Smooth muscle cell (in vitro differentiated cells): ENCODE measurements around the gene CXorf49B. TPM values are rescaled to one million over a fixed set of nuclear protein-coding genes. Genes with fewer than 3 reads are reported as not detected.

Experiments used
- DNase-seq: peaks from one replicate; lab custom pipeline; 2025; ENCODE audit not compliant: unreplicated experiment; lab: John Stamatoyannopoulos, UW
- H2AFZ ChIP-seq: fragments of 200-600 bp; sonication (generic); 2 replicates; pipeline ENCODE4 v1.6.0; 2016; ENCODE audit warnings: antibody characterized with exemption, low read depth, mild to moderate bottlenecking
- H3F3A ChIP-seq: fragments of 200-600 bp; sonication (generic); 2 replicates; pipeline ENCODE4 v1.6.0; 2017; ENCODE audit warnings: antibody characterized with exemption, low read depth
- H3K27ac ChIP-seq: fragments of 200-600 bp; sonication (generic); 2 replicates; pipeline ENCODE4 v1.5.1; 2016; ENCODE audit warnings: low read depth, mild to moderate bottlenecking
- H3K27me3 ChIP-seq: fragments of 200-600 bp; sonication (generic); 2 replicates; pipeline ENCODE4 v1.6.1; 2016; ENCODE audit warnings: low read depth, mild to moderate bottlenecking
- H3K36me3 ChIP-seq: fragments of 200-600 bp; sonication (generic); 2 replicates; pipeline ENCODE4 v1.5.1; 2016; ENCODE audit warnings: low read depth
- H3K4me1 ChIP-seq: fragments of 200-600 bp; sonication (generic); 2 replicates; pipeline ENCODE4 v1.5.1; 2016; ENCODE audit warnings: low read depth
- H3K4me2 ChIP-seq: fragments of 200-600 bp; sonication (generic); 2 replicates; pipeline ENCODE4 v1.6.0; 2016; ENCODE audit warnings: mild to moderate bottlenecking
- H3K4me3 ChIP-seq: fragments of 200-600 bp; sonication (generic); 2 replicates; pipeline ENCODE4 v1.5.1; 2016; ENCODE audit warnings: mild to moderate bottlenecking
- H3K79me2 ChIP-seq: fragments of 200-600 bp; sonication (generic); 2 replicates; pipeline ENCODE4 v1.6.0; 2016; ENCODE audit warnings: low read depth, mild to moderate bottlenecking
- H3K9ac ChIP-seq: fragments of 200-600 bp; sonication (generic); 2 replicates; pipeline ENCODE4 v1.6.0; 2016; ENCODE audit warnings: low read depth
- H3K9me3 ChIP-seq: fragments of 200-600 bp; sonication (generic); replicated peaks from 2 replicates; pipeline ENCODE4 v1.5.1; 2016; ENCODE audit warnings: low read depth
- H4K20me1 ChIP-seq: fragments of 200-600 bp; sonication (generic); 2 replicates; pipeline ENCODE4 v1.6.0; 2016; ENCODE audit warnings: low read depth
- CTCF ChIP-seq: fragments of 200-600 bp; sonication (generic); IDR thresholded peaks from 2 replicates; pipeline ENCODE4 v1.5.1; 2017; ENCODE audit warnings: borderline replicate concordance, mild to moderate bottlenecking, antibody characterized with exemption; ENCODE audit not compliant: insufficient read depth, poor library complexity, severe bottlenecking
- WGBS: methylation state at CpG from one replicate; pipeline ENCODE4 v1.1.7; 2016; ENCODE audit warnings: low lambda C conversion rate; 5-methylcytosine and 5-hydroxymethylcytosine counted together
- polyA plus RNA-seq: library from polyadenylated mRNA; unstranded; fragments of >200 nt; fragmentation: Nextera tagmentation; extraction: Ambion mirVana; gene quantifications from 2 replicates; pipeline ENCODE4 v1.2.1, GENCODE V29; 2016
- small RNA-seq: library from RNA; depleted of rRNA; stranded (forward); fragments of <200 nt; gene quantifications from one replicate; pipeline ENCODE3, GENCODE V24; 2014
- total RNA-seq: library from RNA; depleted of rRNA; stranded (reverse); fragments of >200 nt; gene quantifications from 2 replicates; pipeline ENCODE4 v1.2.3, GENCODE V29; 2014

Gene CXorf49B
- total and polyA plus RNA-seq, 2 experiments from 2014 or later = 0.33 TPM; not detected in 1

GRCh38 chrX:71815906-71816156, 52.7 kb downstream of the CXorf49B start:
- Histone ChIP-seq H3K4me3 (no peak overlapping the region), H3K36me3 (no peaks in the 10 kb centered on the region), H2AFZ (no peak overlapping the region), H4K20me1 (no peaks in the 10 kb centered on the region), H3K27me3 (no peaks in the 10 kb centered on the region), H3K9ac (no peak overlapping the region), H3F3A (no peaks in the 10 kb centered on the region), H3K79me2 (no peaks in the 10 kb centered on the region), H3K4me2 (no peak overlapping the region), H3K9me3 (no peaks in the 10 kb centered on the region), H3K4me1 (no peaks in the 10 kb centered on the region), H3K27ac (no peak overlapping the region)
- no peak for TF ChIP-seq CTCF
- 52% methylated on average over 2 of the region's 2 CpGs for WGBS
- no peak for DNase-seq

Small RNA genes lying within 50 kb of the gene (small RNA-seq; reads per million reads assigned to genes)
- not detected for gene BX276092.1
- gene BX276092.6 = not detected
- not detected for gene BX276092.8

Other genes starting within 250 kb of the CXorf49B start
- 67.4 and 79.3 TPM in 2 replicates for gene OGT, start 230.2 kb upstream of the CXorf49B start, total RNA-seq
- gene OGT, start 230.2 kb upstream of the CXorf49B start, polyA plus RNA-seq = 13.2 and 22.5 TPM in 2 replicates
- 0.94 and 2.6 TPM in 2 replicates for gene GCNA, start 184.9 kb upstream of the CXorf49B start, total RNA-seq
- gene GCNA, start 184.9 kb upstream of the CXorf49B start, polyA plus RNA-seq = 0.51 and 1.1 TPM in 2 replicates
- not detected in 2 replicates for gene CXCR3, start 144.8 kb upstream of the CXorf49B start, total RNA-seq
- gene CXCR3, start 144.8 kb upstream of the CXorf49B start, polyA plus RNA-seq = 0.53 and 0.61 TPM in 2 replicates
- gene CXorf49, start 45.1 kb upstream of the CXorf49B start, total RNA-seq = not detected in 2 replicates
- 0.33 TPM in 1 of 2 replicates, not detected in the other for gene CXorf49, start 45.1 kb upstream of the CXorf49B start, polyA plus RNA-seq
- 2.0 and 3.3 TPM in 2 replicates for gene NHSL2, start 147.5 kb downstream of the CXorf49B start, total RNA-seq
- 2.3 and 2.9 TPM in 2 replicates for gene NHSL2, start 147.5 kb downstream of the CXorf49B start, polyA plus RNA-seq